Measurements from ENCODE around the gene SF3B1. TPM values are rescaled to one million over a fixed set of nuclear protein-coding genes. Genes with fewer than 3 reads are reported as not detected.
"Not testable (repeated sequence)": the region's sequence is repeated elsewhere in the genome, so short reads cannot be mapped to it uniquely, and the experiment has no call there.

Gene SF3B1
- total RNA-seq (523 and 524 TPM in 2 replicates), polyA plus RNA-seq (722 and 844 TPM in 2 replicates), polyA minus RNA-seq (158 and 249 TPM in 2 replicates)
- 570 TPM for total RNA-seq (2013)

GRCh38 chr2:197434541-197435513 is at the start of gene SF3B1:
SF3B1 (minus strand) TSS chr2:197435028; CDS start chr2:197434999, 29 bp downstream.
- H3K27ac ChIP-seq (ENCODE audit: low read length in 2 of 2) = peak within 1 kb of the TSS; percentile 95 to 98
- peaks cover 18% of the 10 kb centered on the region for H4K20me1 ChIP-seq (ENCODE audit: control insufficient read depth, insufficient read depth, low read length, poor library complexity, severe bottlenecking)
- H3K79me2 ChIP-seq (ENCODE audit: control insufficient read depth, insufficient read depth, low read length) = peaks cover 58% of the 10 kb centered on the region
- under 1% methylated on average over 69 of the region's 74 CpGs for WGBS (ENCODE audit: insufficient coverage)
- peak within 1 kb of the TSS; percentile 99 for H3K9ac ChIP-seq (ENCODE audit: low read length)
- H3K36me3 ChIP-seq (replicated peaks in 1 of 2; ENCODE audit: control extremely low read depth in 1 of 2, control insufficient read depth in 1 of 2, extremely low read depth in 1 of 2, insufficient read depth in 2 of 2, low read length in 1 of 2) = peaks cover 0 to under 1% of the 10 kb centered on the region in 2 experiments
- peak within 1 kb of the TSS; percentile 85 for H2AFZ ChIP-seq (ENCODE audit: insufficient read depth, low read depth, low read length, poor library complexity, severe bottlenecking)
- Mint-ChIP-seq H3K4me1 (peaks cover 52% of the 10 kb centered on the region), H3K9me3 (ENCODE audit: insufficient read depth) (no peaks in the 10 kb centered on the region), H3K27ac (peak within 1 kb of the TSS; percentile 100), H3K4me3 (peak within 1 kb of the TSS; percentile 99), H3K27me3 (no peaks in the 10 kb centered on the region)
- H3K9me3 ChIP-seq (ENCODE audit: control extremely low read depth in 1 of 3, control insufficient read depth in 2 of 3, insufficient read depth in 1 of 3, low read length in 2 of 3) = no peaks in the 10 kb centered on the region
- ChIA-PET POLR2A (interaction anchor here (0.9 to 2.0 kb wide), 8 partner anchors 17 to 283 kb away, joined by 3 to 27 read pairs (median 5); partner anchors contain the start of genes COQ10B, HSPD1, MARS2 and MOB4), CTCF (interaction anchor here (0.8 to 1.7 kb wide), 3 partner anchors 16 to 81 kb away, joined by 4 to 6 read pairs (median 6); partner anchors contain the start of genes COQ10B and MOB4)
- H3K4me1 ChIP-seq (ENCODE audit: control insufficient read depth in 2 of 2, insufficient read depth in 2 of 2, low read length in 2 of 2) = peaks cover 41 to 45% of the 10 kb centered on the region in 2 donors
- H3K4me3 ChIP-seq (ENCODE audit: control extremely low read depth in 1 of 5, extremely low read depth in 1 of 5, insufficient read depth in 1 of 5, low read depth in 2 of 5, low read length in 4 of 5) = peak within 1 kb of the TSS; percentile 95 to 100 (median 99)
- DNase-seq (peak; percentile 99), ATAC-seq (ENCODE audit: low read depth) (peak; percentile 96)
- H3K4me2 ChIP-seq (replicated peaks; ENCODE audit: low read depth, low read length, poor library complexity, severe bottlenecking) = peak within 1 kb of the TSS; percentile 82
- no peaks in the 10 kb centered on the region for H3K27me3 ChIP-seq (replicated peaks in 1 of 4; ENCODE audit: control extremely low read depth in 1 of 4, control insufficient read depth in 3 of 4, insufficient read depth in 4 of 4, low read length in 3 of 4)
- intact Hi-C loops (cut with micrococcal nuclease) = loop anchor here (1.0 to 5.0 kb wide), 7 partner anchors 18 to 798 kb away; partner anchors contain the start of genes CCDC150, COQ10B, HSPE1 and MARS2
- TF ChIP-seq EZH2 (IDR thresholded peaks at IDR 0.05; ENCODE audit: borderline replicate concordance, insufficient read depth, low read depth, low read length, poor library complexity, severe bottlenecking) = no peak
- TF ChIP-seq, protein P1, sequence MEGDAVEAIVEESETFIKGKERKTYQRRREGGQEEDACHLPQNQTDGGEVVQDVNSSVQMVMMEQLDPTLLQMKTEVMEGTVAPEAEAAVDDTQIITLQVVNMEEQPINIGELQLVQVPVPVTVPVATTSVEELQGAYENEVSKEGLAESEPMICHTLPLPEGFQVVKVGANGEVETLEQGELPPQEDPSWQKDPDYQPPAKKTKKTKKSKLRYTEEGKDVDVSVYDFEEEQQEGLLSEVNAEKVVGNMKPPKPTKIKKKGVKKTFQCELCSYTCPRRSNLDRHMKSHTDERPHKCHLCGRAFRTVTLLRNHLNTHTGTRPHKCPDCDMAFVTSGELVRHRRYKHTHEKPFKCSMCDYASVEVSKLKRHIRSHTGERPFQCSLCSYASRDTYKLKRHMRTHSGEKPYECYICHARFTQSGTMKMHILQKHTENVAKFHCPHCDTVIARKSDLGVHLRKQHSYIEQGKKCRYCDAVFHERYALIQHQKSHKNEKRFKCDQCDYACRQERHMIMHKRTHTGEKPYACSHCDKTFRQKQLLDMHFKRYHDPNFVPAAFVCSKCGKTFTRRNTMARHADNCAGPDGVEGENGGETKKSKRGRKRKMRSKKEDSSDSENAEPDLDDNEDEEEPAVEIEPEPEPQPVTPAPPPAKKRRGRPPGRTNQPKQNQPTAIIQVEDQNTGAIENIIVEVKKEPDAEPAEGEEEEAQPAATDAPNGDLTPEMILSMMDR (IDR thresholded peaks at IDR 0.05) = no peak

- WGBS (ENCODE audit: insufficient coverage) = no CpG with 5 or more reads among the region's 3 CpGs
- H3K9me3 ChIP-seq (ENCODE audit: control extremely low read depth in 1 of 3, control insufficient read depth in 2 of 3, insufficient read depth in 1 of 3, low read length in 2 of 3) = peaks cover 0 to 20% (median 10%) of the 10 kb centered on the region in 3 donors
- H4K20me1 ChIP-seq (ENCODE audit: control insufficient read depth, insufficient read depth, low read length, poor library complexity, severe bottlenecking); H3K9ac ChIP-seq (ENCODE audit: low read length); H3K4me2 ChIP-seq (replicated peaks; ENCODE audit: low read depth, low read length, poor library complexity, severe bottlenecking); POLR2A ChIA-PET; H3K4me1 Mint-ChIP-seq; H3K4me3 Mint-ChIP-seq; DNase-seq; H3K4me1 ChIP-seq (ENCODE audit: control insufficient read depth in 2 of 2, insufficient read depth in 2 of 2, low read length in 2 of 2); H2AFZ ChIP-seq (ENCODE audit: insufficient read depth, low read depth, low read length, poor library complexity, severe bottlenecking); intact Hi-C loops (cut with micrococcal nuclease); H3K27ac Mint-ChIP-seq; H3K9me3 Mint-ChIP-seq (ENCODE audit: insufficient read depth); ATAC-seq (ENCODE audit: low read depth); H3K27me3 Mint-ChIP-seq; CTCF ChIA-PET; H3K4me3 ChIP-seq (ENCODE audit: control extremely low read depth in 1 of 5, extremely low read depth in 1 of 5, insufficient read depth in 1 of 5, low read depth in 2 of 5, low read length in 4 of 5); H3K27me3 ChIP-seq (replicated peaks in 1 of 4; ENCODE audit: control extremely low read depth in 1 of 4, control insufficient read depth in 3 of 4, insufficient read depth in 4 of 4, low read length in 3 of 4); H3K27ac ChIP-seq (ENCODE audit: low read length in 2 of 2); H3K79me2 ChIP-seq (ENCODE audit: control insufficient read depth, insufficient read depth, low read length): not testable (repeated sequence)
- peaks cover 2 to 37% of the 10 kb centered on the region in 2 experiments for H3K36me3 ChIP-seq (replicated peaks in 1 of 2; ENCODE audit: control extremely low read depth in 1 of 2, control insufficient read depth in 1 of 2, extremely low read depth in 1 of 2, insufficient read depth in 2 of 2, low read length in 1 of 2)
These were observed 49.4 kb upstream of the SF3B1 start for GRCh38 chr2:197484248-197484647.
